Islet precursor cell (in vitro differentiated cells): ENCODE results near the gene SNRPN.
"Not testable (repeated sequence)": the region's sequence is repeated elsewhere in the genome, so short reads cannot be mapped to it uniquely, and the experiment has no call there.

ENCODE experiments used
- DNase-seq: peaks from one replicate; pipeline ENCODE4 v3.0.0-alpha.2; 2018

Gene SNRPN

DNA sequence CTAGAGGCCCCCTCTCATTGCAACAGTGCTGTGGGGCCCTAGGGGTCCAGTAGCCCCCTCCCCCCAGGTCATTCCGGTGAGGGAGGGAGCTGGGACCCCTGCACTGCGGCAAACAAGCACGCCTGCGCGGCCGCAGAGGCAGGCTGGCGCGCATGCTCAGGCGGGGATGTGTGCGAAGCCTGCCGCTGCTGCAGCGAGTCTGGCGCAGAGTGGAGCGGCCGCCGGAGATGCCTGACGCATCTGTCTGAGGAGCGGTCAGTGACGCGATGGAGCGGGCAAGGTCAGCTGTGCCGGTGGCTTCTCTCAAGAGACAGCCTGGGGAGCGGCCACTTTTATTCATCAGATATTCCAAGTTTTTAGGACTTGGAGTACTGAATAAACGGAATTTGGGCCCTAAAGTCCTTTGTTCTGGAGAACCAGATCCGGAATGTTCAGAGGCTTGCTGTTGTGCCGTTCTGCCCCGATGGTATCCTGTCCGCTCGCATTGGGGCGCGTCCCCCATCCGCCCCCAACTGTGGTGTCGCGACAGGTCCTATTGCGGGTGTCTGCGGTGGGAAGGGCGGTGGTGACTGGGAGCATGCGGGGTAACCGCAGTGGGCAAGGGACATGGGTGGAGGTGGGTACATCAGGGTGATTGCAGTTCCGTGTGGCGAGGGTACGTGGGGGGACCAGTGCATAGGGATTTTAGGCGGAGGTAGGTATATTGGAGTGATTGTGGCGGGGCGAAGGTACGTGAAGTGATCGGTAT is at the start of gene SNRPN, which contains the start of gene SNURF:
Gene SNRPN, plus strand, starts transcription at position 205 of the 748 bp plus-strand sequence. CDS start 19,467 bp downstream, outside the sequence.
Gene SNURF, plus strand, starts transcription at position 205 of the 748 bp plus-strand sequence. Its CDS starts 62 bp downstream, at position 267.
- DNase-seq: peak; percentile 87

DNA sequence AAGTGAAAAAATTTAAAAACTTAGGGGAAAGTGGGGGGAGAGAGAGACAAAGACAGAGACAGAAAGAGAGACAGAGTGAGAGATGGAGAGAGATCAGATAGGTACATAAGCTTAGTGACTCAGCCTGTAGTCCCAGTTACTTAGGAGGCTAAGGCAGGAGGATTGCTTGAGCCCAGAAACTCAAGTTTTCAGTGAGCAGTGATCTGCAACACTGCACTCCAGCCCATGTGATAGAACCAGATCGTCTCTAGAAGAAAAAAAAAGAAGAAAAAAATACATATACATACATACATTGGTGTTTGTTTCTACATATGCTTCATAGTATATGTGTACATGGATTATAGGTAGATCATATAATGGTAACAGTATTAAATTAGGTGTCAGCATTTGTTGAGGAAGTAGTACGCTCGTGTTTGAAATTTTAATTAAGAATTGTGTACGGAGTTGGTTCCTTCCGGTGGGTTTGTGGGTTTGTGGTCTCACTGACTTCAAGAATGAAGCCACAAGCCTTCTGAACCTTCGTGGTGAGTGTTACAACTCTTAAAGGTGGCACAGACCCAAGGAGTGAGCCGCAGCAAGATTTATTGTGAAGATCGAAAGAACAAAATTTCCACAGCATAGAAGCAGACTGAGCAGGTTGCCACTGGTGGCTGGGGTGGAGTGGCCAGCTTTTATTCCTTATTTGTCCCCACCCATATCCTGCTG is 38.3 kb upstream of the SNRPN start:
- DNase-seq: no peak

DNA sequence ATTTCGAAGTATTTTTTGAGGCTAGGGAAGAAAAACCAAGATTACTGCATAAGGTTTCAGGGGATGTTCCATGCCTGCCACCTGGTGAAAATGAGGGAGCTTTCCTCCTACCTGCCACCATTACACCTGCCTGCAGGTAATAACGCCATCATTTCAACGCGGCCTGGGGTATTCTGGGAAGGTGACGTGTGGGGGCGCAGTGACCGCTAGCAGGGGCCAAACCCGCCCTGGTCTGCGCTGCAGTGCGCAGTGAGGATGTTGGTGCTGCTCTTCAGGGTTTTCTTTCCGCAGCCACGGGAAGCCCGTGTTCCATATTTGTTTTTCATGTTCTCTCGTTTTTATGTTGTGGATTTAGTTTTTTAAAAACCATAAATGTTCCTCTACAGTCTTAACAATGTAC is 37.4 kb upstream of the SNRPN start:
- no peak for DNase-seq

DNA sequence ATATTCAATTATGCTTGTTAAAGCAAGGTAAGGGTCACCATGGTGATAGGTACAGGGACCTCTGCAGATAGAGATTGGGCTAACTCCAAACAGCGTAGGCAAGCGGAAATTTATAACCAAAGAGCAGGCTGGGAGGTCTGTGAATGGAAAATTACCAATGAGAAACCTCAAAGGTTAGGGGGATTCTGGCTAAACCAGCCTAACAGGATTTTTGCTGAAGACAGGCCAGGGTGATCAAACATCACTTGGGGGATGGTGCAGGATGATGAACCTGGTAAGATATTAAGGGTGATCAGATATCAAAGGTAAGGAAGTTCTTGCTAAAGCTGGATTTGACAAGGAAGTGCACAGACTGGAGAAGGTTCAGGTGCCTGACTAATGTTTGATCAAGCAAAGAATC is 35.3 kb upstream of the SNRPN start:
- peak; percentile 53 for DNase-seq

DNA sequence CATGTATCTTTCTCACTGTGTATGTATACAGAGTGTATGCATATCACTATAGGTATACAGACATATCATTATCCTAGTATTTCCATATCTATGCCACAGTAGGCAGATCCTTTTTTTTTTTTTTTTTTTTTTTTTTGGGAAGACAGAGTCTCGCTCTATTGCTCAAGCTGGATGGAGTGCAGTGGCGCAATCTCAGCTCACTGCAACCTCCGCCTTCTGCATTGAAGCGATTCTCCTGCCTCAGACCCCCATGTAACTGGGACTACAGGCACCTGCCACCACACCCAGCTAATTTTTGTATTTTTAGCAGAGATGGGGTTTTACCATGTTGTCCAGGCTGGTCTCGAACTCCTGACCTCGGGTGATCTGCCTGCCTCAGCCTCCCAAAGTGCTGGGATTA is 32.0 kb upstream of the SNRPN start:
- DNase-seq: not testable (repeated sequence)

DNA sequence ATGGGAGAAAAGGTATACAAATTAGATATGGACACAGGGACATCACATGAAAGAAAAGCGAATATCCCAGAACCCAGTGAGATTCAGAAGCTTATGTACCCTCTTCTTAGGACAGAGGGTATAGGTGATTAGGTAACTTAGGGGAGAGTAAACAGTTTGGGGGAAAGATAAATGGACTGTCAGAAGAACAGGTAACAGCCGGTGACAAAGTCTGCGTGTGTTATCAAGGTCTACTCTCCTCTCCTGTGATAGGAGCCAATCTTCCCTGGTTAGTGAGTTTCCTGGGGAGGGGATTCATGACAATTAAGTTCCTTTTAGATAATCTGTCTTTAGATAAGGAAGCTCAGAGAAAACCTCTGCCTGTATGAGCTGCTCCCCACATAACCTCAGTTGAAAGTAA is 30.6 kb upstream of the SNRPN start:
- DNase-seq: no peak

DNA sequence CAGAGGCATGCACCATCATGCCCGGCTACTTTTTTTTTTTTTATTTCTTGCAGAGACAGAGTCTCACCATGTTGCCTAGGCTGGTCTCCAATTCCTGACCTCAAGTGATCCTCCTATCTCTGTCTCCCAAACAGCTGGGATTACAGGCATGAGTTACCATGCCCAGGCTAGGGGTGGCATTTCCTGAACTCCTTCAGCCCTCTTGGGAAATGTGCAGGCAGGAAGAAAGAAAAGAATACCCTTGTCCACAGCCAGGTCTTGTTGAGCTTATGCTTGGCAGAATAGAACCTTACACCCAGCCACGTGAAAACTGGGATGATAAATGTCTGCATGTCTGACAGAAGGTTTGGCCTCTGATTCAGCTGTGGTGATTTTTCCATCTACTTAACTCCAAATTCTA is 30.2 kb upstream of the SNRPN start:
- DNase-seq: no peak

DNA sequence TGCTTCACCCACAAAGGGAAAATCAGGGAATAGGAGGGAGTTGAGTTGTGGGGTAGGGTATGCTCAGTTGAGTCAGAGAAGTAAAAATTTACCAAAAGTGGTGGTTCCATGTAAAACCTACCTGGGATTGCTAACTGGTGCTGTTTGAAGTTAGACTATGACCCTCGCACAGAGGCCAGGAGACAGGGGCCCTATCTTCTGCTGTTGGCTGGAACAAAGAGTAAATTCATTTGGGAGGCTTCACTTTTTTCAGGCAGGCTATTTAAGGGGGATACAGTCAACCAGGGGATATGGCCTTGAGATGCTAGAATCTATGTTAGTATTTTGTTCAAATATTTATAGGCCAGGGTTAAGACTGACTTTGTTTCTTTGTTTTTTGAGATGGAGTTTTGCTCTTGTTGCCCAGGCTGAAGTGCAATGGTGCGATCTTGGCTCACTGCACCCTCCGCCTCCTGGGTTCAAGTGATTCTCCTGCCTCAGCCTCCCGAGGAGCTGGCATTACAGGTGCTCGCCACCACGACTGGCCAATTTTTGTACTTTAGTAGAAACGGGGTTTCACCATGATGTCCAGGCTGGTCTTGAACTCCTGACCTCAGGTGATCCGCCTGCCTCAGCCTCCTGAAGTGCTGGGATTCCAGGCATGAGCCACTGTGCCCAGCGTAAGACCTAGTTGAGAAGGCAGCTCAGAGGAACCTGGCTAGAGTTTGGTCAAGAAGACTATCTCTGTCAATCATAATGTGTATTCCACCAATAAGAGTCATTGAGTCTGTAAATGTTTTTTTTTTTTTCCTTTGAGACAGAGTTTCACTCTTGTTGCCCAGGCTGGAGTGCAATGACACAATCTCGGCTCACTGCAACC is 22.7 kb upstream of the SNRPN start:
- DNase-seq: not testable (repeated sequence)

DNA sequence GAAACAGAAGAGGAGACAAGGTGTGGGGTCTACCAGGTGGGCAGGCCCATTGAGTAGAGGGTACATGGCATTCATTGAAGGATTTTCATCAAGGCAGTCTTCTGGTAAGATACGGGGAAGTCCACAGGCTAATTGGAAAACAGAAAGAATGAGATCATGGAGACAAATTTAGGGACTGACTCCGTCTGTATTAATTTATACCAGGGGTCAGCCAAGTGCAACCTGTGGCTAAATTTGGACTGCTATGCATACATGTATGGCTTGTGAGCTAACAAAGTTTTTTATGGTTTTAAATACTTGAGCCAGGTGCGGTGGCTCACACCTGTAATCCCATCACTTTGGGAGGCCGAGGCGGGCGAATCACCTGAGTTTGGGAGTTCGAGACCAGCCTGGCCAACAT is 21.1 kb upstream of the SNRPN start:
- DNase-seq: no peak

DNA sequence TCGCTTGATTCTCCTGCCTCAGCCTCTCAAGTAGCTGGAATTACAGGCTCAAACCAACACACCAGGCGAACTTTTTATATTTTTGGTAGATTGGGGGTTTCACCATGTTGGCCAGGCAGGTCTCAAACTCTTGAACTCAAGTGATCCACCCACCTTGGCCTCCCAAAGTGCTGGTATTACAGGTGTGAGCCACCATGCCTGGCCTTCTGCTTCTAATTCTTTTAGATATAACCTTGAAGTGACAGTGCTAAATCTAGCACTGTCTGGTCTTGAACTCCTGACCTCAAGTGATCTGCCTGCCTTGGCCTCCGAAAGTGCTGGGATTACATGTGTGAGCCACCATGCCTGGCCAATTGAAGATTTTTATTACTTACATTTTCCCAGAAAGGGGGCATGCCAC is 16.6 kb upstream of the SNRPN start:
- not testable (repeated sequence) for DNase-seq

DNA sequence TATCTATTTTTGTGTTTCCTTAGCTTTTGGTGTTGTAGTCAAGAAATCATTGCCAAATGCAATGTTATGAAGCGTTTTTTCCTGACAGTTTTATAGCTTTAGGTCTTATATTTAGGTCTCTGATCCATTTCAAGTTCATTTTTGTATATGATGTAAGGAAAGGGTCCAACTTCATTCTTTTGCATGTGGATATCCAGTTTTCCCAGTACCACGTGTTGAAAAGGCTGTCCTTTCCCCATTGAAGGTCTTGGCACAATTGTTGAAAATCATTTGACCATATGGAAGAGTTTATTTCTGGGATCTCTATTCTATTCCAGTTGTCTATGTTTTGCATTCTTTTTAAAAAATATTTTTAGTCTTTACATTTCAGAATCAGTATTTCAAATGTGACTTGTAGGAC is 14.6 kb upstream of the SNRPN start:
- no peak for DNase-seq

DNA sequence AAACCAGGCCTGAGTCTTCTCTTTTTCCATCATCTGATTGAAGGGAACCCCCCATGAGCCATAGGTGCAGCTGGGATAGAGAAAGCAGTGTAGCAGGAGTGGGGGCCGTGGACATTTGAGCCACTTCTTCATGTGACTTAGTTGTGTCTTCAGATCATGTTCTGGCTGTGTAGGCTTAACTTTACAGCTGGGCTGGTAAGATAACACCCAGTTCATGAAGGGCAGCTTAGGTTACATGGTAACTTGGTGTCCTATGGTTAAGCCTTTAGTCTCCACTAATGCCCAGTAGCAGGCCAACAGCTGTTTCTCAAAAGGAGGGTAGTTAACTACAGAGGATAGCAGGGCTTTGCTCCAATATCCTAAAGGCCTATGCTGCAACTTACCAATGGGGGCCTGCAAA is 11.4 kb upstream of the SNRPN start:
- no peak for DNase-seq

DNA sequence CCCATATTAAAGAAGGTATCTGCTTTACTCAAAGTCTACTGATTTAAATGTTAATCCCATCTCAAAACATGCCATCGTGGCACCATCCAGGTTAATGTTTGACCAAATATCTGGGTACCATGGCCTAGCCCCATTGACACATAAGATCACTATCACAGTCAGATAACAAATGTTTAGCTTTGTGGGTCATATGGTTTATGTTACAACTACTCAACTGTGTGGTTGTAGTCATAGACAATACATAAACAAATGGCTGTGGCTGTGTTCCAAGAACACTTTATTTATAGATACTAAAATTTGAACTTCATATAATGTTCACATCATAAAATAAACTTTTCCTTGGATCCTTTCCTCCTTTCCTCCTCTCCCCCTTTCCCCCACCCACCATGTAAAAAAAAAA is 9.8 kb upstream of the SNRPN start:
- no peak for DNase-seq

DNA sequence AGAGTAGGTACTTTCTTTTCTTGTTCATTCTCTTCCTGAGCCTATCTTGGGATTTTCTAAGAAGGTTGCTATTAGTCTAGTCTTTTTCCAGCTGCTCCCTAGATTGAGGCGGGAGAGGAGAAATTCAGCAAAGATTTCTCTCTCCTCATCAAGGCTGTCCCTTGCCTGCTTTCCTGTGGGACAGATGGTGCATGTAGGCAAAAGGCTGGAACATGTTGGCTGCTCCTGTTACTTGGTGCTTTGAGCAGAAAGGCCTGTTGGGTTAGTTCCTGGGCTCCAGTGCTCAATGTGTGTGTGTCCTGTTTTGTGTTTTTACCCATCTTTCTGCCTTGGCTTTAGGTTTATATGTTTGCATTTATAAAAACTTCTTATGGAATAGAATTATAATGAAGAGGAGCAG is 9.1 kb upstream of the SNRPN start:
- no peak for DNase-seq

DNA sequence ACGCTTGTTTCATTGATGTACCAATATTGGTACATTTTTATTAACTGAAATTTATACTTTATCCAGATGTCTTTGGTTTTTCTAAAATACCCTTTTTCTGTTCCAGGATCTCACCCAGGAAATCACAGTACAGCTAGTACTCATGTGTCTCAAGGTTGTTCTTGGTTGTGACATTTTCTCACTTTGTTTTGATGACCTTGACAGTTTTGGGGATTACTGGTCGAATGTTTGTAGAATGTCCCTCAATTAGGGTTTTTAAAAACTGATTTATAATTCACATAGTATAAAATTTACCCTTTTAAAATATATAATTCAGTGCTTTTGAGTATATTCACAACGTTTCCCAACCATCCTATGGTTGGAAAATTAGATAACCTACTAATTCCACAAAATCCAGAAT is 6.3 kb upstream of the SNRPN start:
- DNase-seq: no peak

DNA sequence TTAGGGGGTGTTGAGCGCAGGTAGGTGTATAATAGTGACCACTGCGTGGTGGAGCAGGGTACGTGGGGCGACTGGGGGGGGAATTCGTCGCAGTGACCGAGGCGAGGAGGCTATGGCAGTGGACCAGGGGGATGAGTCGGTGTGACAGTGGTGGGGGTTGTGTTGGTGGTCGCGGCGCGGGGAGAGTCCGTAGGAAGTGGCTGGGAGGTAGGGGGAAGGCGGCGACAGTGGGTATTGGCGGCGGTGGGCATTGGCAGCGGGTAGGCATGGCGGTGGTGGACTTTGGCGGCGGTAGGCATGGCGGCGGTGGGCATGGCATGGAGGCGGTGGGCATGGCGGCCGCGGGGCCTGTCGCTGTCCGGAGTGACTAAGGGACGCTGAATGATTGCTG is 739 bp downstream of the SNRPN start:
- DNase-seq: no peak

DNA sequence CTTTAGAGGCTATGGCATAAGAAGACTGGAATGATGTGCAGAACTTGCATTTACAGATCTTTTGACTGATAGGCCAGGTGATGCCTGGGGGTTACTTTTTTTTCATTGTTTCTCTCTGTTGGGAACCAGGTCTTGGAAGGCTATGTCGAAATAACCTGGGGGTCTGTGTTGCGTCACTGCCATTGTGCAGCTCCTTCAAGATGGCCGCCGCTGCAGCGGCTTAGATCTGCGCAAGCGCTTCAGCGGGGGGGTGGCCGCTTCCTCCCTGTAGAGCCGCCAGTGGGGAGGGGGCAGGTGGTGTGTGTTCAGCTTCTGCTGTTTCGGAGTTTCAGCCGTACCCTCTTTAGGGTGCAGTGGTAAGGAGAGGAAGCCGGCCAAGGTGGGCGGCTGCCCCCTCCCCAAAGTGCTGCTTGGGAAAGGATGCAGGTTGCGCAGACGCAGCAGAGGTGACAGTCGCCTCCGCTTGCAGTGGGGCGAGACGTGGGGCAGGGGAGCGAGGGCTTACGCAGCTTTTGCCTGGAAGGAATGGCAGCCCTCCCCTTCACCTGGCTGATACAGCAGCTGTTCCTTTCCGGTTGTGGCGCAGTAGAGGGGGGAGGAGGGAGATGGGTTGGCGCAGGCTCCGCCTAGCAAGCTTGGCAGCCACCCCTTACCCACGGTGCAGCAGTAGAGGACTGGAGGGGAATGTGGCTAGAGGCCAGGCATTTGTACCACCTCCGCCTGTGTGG is 1.5 kb downstream of the SNRPN start:
- DNase-seq: peak; percentile 93

DNA sequence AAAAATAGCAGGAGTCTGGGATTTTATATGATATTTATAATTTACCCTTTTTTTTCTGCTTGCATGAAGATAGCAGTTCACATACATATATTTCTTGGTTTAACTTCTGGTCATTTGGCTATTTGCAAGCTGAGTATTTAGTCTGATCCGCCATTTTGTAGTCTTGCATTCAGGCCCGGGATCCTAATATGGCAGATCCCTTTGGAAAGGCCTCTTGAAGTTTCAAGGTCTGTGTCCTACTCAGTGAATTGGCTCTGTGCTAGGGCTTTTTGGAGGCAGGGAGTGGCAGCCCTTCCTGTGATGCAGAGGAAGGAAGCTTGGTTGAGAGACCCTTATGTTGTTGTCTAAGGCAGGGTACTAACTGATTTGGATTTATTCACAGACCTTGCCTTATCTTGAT is 2.9 kb downstream of the SNRPN start:
- DNase-seq: no peak

DNA sequence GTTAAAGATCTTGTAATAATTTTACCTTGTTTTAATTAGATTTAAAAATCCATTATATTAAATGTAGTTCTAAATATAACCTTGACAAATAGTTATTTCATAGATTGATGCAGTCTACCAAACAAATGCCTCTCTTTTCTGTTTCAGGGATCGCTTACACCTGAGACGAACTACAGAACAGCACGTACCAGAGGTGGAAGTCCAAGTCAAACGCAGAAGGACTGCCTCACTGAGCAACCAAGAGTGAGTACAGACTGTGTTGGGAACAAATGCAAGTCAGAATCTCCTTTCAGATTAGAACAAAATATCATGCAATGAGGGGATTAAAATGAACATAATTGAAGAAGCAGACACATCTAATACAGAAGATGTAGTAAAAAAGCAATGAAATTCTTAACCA is 7.2 kb downstream of the SNRPN start:
- DNase-seq: no peak

DNA sequence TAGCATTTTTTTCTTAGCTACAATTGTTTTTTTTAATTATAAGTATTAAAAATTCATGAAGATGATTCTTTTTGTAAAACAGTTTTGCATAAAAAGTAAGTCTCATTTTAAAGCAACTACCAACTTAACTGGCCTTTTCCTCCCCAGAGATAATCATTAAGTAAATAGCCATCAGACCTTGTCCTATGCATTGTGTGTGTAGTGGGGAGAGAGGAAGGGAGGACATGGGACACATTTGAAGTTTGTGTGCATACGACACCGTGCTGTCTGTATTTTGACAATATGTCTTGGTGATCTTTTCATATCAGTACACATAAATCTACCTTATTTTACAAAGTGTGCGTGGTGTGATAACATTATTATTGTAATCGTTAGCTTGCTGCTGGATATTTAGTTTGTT is 8.1 kb downstream of the SNRPN start:
- DNase-seq: no peak

DNA sequence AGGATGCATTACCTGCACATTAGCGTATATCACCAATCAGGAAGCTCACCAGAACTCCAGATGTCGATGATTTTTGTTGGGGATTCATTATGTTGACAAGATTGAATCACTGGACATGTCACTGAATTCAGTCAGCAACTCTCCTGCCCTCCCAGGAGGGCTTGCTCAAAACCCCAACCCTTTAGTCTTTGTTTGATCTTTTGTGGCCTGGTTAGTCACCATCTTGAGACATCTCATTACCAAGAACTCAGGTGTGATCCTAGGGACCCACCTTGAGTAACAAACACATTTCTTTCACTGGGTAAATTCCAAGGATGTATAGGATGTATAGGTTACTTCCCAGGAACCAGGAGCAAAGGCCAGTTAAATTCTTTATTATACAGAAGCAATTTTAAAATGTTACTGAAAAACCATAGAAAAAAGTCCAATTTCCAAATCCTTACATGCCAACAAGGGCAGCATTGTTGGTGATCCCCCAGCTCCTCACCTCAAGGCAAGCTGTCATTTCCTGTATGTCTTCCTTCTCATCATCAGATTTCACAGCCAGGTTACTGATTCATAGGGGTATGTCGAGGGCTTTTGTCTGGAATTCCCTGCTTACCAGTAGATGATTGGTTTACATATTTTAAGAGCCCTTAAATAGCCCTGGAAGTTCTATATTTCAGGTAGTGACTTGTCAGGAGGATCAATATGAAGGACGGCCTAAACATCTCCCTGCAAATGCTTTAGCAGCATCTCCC is 11.7 kb downstream of the SNRPN start:
- DNase-seq: no peak

DNA sequence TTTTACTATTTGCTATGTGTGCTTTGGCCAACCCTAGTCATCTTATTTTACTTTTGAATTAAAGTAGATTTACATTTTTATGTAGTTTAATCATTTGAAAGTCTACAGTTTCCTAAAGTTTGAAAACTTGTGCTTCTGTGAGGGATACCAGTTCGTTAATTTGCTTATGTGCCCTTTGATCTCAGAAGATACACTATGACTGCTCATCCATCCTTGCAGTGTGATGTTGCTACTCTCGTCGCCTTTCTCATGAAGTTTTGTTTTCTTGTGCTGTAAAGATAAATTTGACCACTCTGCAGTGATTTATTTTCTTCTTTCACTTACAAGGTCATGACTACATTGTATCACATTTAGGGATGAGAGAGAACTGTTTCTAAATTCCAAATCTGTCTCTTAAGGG is 16.3 kb downstream of the SNRPN start:
- no peak for DNase-seq
